SK-N-SH treated with all-trans-retinoic acid at 6 μM for 48 hours (cell line): Measurements from ENCODE around the gene MET.

Experiments
- ARNTL ChIP-seq: fragments of 450-650 bp; formaldehyde crosslinking; IDR thresholded peaks from 2 replicates; pipeline ENCODE4 v1.5.0; 2020; ENCODE audit warnings: low read depth, mild to moderate bottlenecking, moderate library complexity, borderline replicate concordance
- ESRRG ChIP-seq: fragments of 250-450 bp; sonication (Bioruptor Pico); IDR thresholded peaks from 2 replicates; pipeline ENCODE4 v1.6.1; 2021; ENCODE audit warnings: mild to moderate bottlenecking
- ISL1 ChIP-seq: fragments of 250-450 bp; sonication (Bioruptor Pico); IDR thresholded peaks from 2 replicates; pipeline ENCODE4 v2.1.2; 2022; ENCODE audit warnings: mild to moderate bottlenecking, moderate library complexity
- OSR1 ChIP-seq: fragments of 250-450 bp; sonication (Bioruptor Pico); IDR thresholded peaks from 2 replicates; pipeline ENCODE4 v1.8.0; 2022; ENCODE audit warnings: moderate library complexity, mild to moderate bottlenecking, inconsistent platforms
- PPARA ChIP-seq: fragments of 250-450 bp; sonication (Bioruptor Pico); IDR thresholded peaks from 2 replicates; pipeline ENCODE4 v1.5.0; 2020; ENCODE audit warnings: mild to moderate bottlenecking, borderline replicate concordance
- SNAI2 ChIP-seq: fragments of 250-450 bp; sonication (Bioruptor Pico); IDR thresholded peaks from 2 replicates; pipeline ENCODE4 v1.5.0; 2020; ENCODE audit warnings: mild to moderate bottlenecking, moderate library complexity
- TCF4 ChIP-seq: fragments of 250-450 bp; sonication (Bioruptor Pico); IDR thresholded peaks from 2 replicates; pipeline ENCODE4 v1.8.0; 2021; ENCODE audit warnings: mild to moderate bottlenecking, moderate library complexity, borderline replicate concordance
- ZFP30 ChIP-seq: fragments of 450-650 bp; formaldehyde crosslinking; IDR thresholded peaks from 2 replicates; pipeline ENCODE4 v1.5.0; 2022; ENCODE audit warnings: mild to moderate bottlenecking, moderate library complexity
- TF ChIP-seq, protein P1 (sequence below): fragments of 250-450 bp; sonication (Bioruptor Pico); IDR thresholded peaks from 2 replicates; pipeline ENCODE4 v1.8.0; 2020; ENCODE audit warnings: mild to moderate bottlenecking, moderate library complexity, borderline replicate concordance
- TF ChIP-seq, protein P2 (sequence below): fragments of 250-450 bp; sonication (Bioruptor Pico); IDR thresholded peaks from 2 replicates; pipeline ENCODE4 v1.5.1; 2020; ENCODE audit warnings: low read depth, mild to moderate bottlenecking, moderate library complexity
- TF ChIP-seq, protein P3 (sequence below): fragments of 250-450 bp; sonication (Bioruptor Pico); IDR thresholded peaks from 2 replicates; pipeline ENCODE4 v1.5.0; 2020; ENCODE audit warnings: mild to moderate bottlenecking, moderate library complexity

DNA sequence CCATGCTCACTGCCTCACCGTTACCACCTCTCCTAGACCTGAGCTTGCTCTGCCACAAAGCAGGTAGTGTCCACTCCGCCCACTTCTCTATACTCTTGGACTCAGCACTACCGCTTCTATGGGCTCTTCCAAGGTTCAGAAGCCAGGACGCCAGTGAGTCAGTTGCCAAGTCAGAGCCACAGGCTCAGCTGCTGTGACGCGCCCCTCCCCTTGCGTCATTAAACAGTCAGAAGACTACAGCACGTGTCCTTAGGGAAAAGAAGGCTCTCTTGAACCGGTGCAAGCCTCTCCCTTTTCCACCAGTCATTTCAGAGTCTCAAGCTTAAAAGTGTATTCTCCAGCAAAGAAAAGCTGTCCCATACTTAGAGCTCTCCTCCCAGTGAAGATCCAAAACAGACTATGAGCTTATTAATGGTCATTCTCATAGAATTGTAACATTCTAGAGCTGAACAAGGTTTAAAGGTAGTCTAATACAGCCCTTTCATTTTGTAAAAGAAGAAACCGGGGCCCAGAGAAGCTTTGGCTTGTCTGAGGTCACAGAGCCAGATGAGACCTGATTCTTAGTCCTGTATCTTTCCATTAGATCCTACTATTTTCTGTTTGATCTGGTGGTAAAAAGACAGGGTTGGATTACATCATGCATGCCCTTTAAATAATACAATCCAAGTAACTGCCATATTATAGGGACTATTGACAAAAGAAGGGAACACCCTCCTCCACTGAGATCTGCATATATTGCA, 40.9 kb upstream of the MET start:
- TF ChIP-seq OSR1 (no peak), ZFP30 (CRISPR knock-in tag) (no peak), PPARA (CRISPR knock-in tag) (no peak), ARNTL (no peak), ISL1 (CRISPR knock-in tag) (no peak), ESRRG (CRISPR knock-in tag) (no peak), SNAI2 (no peak), TCF4 (CRISPR knock-in tag) (no peak)
- TF ChIP-seq, protein P1, sequence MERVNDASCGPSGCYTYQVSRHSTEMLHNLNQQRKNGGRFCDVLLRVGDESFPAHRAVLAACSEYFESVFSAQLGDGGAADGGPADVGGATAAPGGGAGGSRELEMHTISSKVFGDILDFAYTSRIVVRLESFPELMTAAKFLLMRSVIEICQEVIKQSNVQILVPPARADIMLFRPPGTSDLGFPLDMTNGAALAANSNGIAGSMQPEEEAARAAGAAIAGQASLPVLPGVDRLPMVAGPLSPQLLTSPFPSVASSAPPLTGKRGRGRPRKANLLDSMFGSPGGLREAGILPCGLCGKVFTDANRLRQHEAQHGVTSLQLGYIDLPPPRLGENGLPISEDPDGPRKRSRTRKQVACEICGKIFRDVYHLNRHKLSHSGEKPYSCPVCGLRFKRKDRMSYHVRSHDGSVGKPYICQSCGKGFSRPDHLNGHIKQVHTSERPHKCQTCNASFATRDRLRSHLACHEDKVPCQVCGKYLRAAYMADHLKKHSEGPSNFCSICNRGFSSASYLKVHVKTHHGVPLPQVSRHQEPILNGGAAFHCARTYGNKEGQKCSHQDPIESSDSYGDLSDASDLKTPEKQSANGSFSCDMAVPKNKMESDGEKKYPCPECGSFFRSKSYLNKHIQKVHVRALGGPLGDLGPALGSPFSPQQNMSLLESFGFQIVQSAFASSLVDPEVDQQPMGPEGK (CRISPR knock-in tag): no peak
- TF ChIP-seq, protein P2, sequence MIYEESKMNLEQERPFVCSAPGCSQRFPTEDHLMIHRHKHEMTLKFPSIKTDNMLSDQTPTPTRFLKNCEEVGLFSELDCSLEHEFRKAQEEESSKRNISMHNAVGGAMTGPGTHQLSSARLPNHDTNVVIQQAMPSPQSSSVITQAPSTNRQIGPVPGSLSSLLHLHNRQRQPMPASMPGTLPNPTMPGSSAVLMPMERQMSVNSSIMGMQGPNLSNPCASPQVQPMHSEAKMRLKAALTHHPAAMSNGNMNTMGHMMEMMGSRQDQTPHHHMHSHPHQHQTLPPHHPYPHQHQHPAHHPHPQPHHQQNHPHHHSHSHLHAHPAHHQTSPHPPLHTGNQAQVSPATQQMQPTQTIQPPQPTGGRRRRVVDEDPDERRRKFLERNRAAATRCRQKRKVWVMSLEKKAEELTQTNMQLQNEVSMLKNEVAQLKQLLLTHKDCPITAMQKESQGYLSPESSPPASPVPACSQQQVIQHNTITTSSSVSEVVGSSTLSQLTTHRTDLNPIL (CRISPR knock-in tag): no peak
- TF ChIP-seq, protein P3, sequence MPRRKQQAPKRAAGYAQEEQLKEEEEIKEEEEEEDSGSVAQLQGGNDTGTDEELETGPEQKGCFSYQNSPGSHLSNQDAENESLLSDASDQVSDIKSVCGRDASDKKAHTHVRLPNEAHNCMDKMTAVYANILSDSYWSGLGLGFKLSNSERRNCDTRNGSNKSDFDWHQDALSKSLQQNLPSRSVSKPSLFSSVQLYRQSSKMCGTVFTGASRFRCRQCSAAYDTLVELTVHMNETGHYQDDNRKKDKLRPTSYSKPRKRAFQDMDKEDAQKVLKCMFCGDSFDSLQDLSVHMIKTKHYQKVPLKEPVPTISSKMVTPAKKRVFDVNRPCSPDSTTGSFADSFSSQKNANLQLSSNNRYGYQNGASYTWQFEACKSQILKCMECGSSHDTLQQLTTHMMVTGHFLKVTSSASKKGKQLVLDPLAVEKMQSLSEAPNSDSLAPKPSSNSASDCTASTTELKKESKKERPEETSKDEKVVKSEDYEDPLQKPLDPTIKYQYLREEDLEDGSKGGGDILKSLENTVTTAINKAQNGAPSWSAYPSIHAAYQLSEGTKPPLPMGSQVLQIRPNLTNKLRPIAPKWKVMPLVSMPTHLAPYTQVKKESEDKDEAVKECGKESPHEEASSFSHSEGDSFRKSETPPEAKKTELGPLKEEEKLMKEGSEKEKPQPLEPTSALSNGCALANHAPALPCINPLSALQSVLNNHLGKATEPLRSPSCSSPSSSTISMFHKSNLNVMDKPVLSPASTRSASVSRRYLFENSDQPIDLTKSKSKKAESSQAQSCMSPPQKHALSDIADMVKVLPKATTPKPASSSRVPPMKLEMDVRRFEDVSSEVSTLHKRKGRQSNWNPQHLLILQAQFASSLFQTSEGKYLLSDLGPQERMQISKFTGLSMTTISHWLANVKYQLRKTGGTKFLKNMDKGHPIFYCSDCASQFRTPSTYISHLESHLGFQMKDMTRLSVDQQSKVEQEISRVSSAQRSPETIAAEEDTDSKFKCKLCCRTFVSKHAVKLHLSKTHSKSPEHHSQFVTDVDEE (CRISPR knock-in tag): no peak
